WI38 (cell line): ENCODE data around the gene CBY2.

ENCODE experiments used
- H3K4me3 ChIP-seq: 2 replicates; pipeline ENCODE4 v1.5.1; 2011; ENCODE audit warnings: low read depth, mild to moderate bottlenecking, control low read depth, low read length
- CTCF ChIP-seq: IDR thresholded peaks from 2 replicates; pipeline ENCODE4 v1.5.1; 2012; ENCODE audit warnings: low read depth, mild to moderate bottlenecking, control low read depth, low read length

Gene CBY2

GRCh38 chr13:45763419-45763818 lies 61.3 kb downstream of the CBY2 start:
- no peak overlapping the region for H3K4me3 ChIP-seq
- no peak for TF ChIP-seq CTCF
